HEK293T (cell line): ENCODE data around the gene IKBKE.

ENCODE experiments used
- CTCF ChIA-PET: fragments of 350-600 bp; formaldehyde crosslinking; extraction: SDS; loops from one replicate; lab custom pipeline; 2021; ENCODE audit warnings: antibody characterized with exemption, inconsistent platforms; lab: Yijun Ruan, JAX
- POLR2A ChIA-PET: fragments of 350-600 bp; formaldehyde crosslinking; extraction: SDS; loops from one replicate; lab custom pipeline; 2020; ENCODE audit warnings: antibody characterized with exemption, inconsistent platforms; lab: Yijun Ruan, JAX
- DNase-seq: peaks from one replicate; pipeline ENCODE4 v3.0.0; 2012; ENCODE audit warnings: mixed read lengths; ENCODE audit errors: extremely low spot score
- ARNT ChIP-seq: fragments of 450-650 bp; IDR thresholded peaks from 2 replicates; pipeline ENCODE4 v1.6.1; 2017; ENCODE audit warnings: mild to moderate bottlenecking
- BHLHE40 ChIP-seq: fragments of 450-650 bp; IDR thresholded peaks from 2 replicates; pipeline ENCODE4 v1.6.1; 2016; ENCODE audit warnings: mild to moderate bottlenecking, moderate library complexity, borderline replicate concordance
- CTBP1 ChIP-seq: fragments of 450-650 bp; IDR thresholded peaks from 2 replicates; pipeline ENCODE4 v1.6.1; 2016; ENCODE audit warnings: borderline replicate concordance
- ELF4 ChIP-seq: fragments of 450-650 bp; IDR thresholded peaks from 2 replicates; pipeline ENCODE4 v1.6.1; 2017; ENCODE audit warnings: antibody characterized with exemption
- FOXA1 ChIP-seq: fragments of 450-650 bp; IDR thresholded peaks from 2 replicates; pipeline ENCODE4 v1.6.1; 2016; ENCODE audit warnings: mild to moderate bottlenecking
- FOXK2 ChIP-seq: fragments of 450-650 bp; IDR thresholded peaks from 2 replicates; pipeline ENCODE4 v1.6.1; 2016; ENCODE audit warnings: mild to moderate bottlenecking
- FOXM1 ChIP-seq: fragments of 450-650 bp; IDR thresholded peaks from 2 replicates; pipeline ENCODE4 v1.6.1; 2017; ENCODE audit warnings: mild to moderate bottlenecking, borderline replicate concordance
- HDGF ChIP-seq: fragments of 450-650 bp; IDR thresholded peaks from 2 replicates; pipeline ENCODE4 v1.6.1; 2017; ENCODE audit warnings: antibody characterized with exemption, borderline replicate concordance
- L3MBTL2 ChIP-seq: fragments of 450-650 bp; conservative IDR thresholded peaks from 2 replicates; pipeline ENCODE4 v1.6.1; 2016; ENCODE audit warnings: mild to moderate bottlenecking
- LEF1 ChIP-seq: fragments of 450-650 bp; IDR thresholded peaks from 2 replicates; pipeline ENCODE4 v1.6.1; 2017; ENCODE audit warnings: mild to moderate bottlenecking, borderline replicate concordance
- NFRKB ChIP-seq: fragments of 450-650 bp; IDR thresholded peaks from 2 replicates; pipeline ENCODE4 v1.6.1; 2016; ENCODE audit warnings: mild to moderate bottlenecking, moderate library complexity
- PKNOX1 ChIP-seq: fragments of 450-650 bp; IDR thresholded peaks from 2 replicates; pipeline ENCODE4 v1.6.1; 2016
- SP1 ChIP-seq: fragments of 450-650 bp; IDR thresholded peaks from 2 replicates; pipeline ENCODE4 v1.6.1; 2017
- SUZ12 ChIP-seq: fragments of 450-650 bp; IDR thresholded peaks from 2 replicates; pipeline ENCODE4 v1.6.1; 2016; ENCODE audit warnings: mild to moderate bottlenecking
- TARDBP ChIP-seq: fragments of 450-650 bp; IDR thresholded peaks from 2 replicates; pipeline ENCODE4 v1.6.1; 2016
- ZNF384 ChIP-seq: fragments of 450-650 bp; IDR thresholded peaks from 2 replicates; pipeline ENCODE4 v1.6.1; 2016

The IKBKE gene

GRCh38 chr1:206541236-206541833, 71.1 kb downstream of the IKBKE start:
- POLR2A ChIA-PET, result no interaction called here
- DNase-seq, result no peak
- no peak for TF ChIP-seq ARNT
- no peak for TF ChIP-seq NFRKB
- TF ChIP-seq PKNOX1, result no peak
- TF ChIP-seq LEF1, result no peak
- no peak for TF ChIP-seq BHLHE40
- no peak for TF ChIP-seq FOXM1
- TF ChIP-seq L3MBTL2, result no peak
- TF ChIP-seq ELF4, result no peak
- no peak for TF ChIP-seq SP1
- no peak for TF ChIP-seq ZNF384
- no peak for TF ChIP-seq CTBP1
- TF ChIP-seq SUZ12, result no peak
- no peak for TF ChIP-seq TARDBP
- CTCF ChIA-PET, result interaction anchor here (1.1 kb wide), 1 partner anchor 51 kb away, joined by 5 read pairs; no protein-coding TSS in a partner anchor

DNA sequence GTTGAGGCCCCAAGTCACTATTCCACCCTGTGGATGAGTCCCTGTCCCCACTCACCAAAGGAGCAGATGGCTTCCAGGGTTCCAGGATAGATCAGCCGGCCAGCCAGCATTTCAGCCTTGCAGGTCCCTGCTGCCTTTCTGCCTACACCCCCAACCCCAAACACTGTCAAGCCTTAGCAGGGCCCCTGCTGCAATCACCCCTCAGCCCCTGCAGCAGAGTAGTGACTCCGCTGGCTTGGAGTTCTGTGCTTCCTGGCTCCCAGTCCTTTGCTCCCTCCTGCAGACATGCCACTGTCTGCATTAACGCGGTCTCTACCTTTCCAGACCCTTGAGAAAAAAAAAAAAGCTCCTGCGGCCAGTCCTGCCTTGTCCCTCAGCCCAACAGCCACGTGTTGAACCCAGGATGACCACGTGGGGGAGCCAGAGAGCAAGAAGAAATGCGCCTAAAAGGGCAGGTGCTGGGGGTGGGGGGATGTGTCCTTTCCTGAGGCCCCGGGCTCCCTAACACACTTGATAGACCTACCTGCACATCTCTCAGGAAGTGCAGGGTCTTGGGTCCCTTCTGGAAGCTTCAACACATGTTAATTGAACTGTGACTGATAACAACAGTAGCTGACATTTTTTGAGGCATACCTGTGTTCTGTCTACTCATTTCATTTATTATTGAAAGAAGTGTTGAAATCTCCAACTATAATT, 74.4 kb downstream of the IKBKE start:
- POLR2A ChIA-PET, result interaction anchor here (1.4 kb wide), 1 partner anchor 91 kb away, joined by 3 read pairs; the partner anchor contains the start of gene DYRK3

DNA sequence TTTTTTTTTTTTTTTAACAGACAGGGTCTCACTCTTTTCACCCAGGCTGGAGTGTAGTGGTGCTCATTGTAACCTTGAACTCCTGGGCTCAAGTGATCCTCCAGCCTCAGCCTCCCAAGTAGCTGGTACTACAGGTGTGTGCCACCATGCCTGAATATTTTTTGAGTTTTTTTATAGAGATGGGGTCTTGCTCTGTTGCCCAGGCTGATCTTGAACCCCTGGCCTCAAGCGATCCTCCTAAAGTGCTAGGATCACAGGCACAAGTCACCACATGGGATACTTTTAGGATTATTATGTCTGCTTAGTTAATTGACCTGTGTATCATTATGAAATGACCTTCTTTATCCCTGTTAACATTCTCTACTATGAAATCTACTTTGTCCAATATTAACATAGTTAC, 75.1 kb downstream of the IKBKE start:
- no peak for DNase-seq
- ChIA-PET POLR2A (interaction anchor here (1.4 kb wide), 1 partner anchor 90 kb away, joined by 3 read pairs; the partner anchor contains the start of gene DYRK3), CTCF (interaction anchor here (0.6 to 2.9 kb wide), 11 partner anchors 8 to 55 kb away, joined by 3 to 19 read pairs (median 4); no protein-coding TSS in a partner anchor)
- TF ChIP-seq SP1 (no peak), ARNT (no peak), L3MBTL2 (no peak), SUZ12 (no peak), PKNOX1 (no peak)

More for the DNA sequence above, 74.4 kb downstream of the IKBKE start:
- TF ChIP-seq FOXM1 (no peak), NFRKB (no peak), ZNF384 (peak; percentile 92), BHLHE40 (no peak), HDGF (no peak), PKNOX1 (no peak), ARNT (no peak), TARDBP (no peak), SP1 (no peak), L3MBTL2 (peak; percentile 16; the same call in 1 of the 2 replicates), FOXK2 (no peak), FOXA1 (no peak), SUZ12 (no peak)
- DNase-seq, result peak; percentile 92
- CTCF ChIA-PET, result interaction anchor here (0.6 to 2.9 kb wide), 11 partner anchors 8 to 55 kb away, joined by 3 to 19 read pairs (median 4); no protein-coding TSS in a partner anchor
